CD4-positive, alpha-beta T cell treated with Interleukin-21 for 1 hour (primary cell): ENCODE results near the gene PGF.

Source experiments
- DNase-seq: peaks from one replicate; pipeline ENCODE4 v3.0.0-alpha.2; 2020

PGF gene

GRCh38 chr14:74892745-74893144 is 62.7 kb downstream of the PGF start:
- DNase-seq, result no peak

- DNase-seq, result no peak
Observed at GRCh38 chr14:74891870-74892269, 63.5 kb downstream of the PGF start.
